Duodenal mucosa (tissue), 2 donors: ENCODE data around the gene C5AR1.

Source experiments
- H3K27ac ChIP-seq: one replicate; pipeline ENCODE4 v1.7.0; 2013; ENCODE audit warnings: low read depth, low read length
- H3K27me3 ChIP-seq, 2 donors: one replicate each; pipeline ENCODE4 v1.7.0; 2013; ENCODE audit warnings: low read length in 2 of 2, control low read depth in 1 of 2; ENCODE audit not compliant: insufficient read depth in 2 of 2, control insufficient read depth in 1 of 2
- H3K36me3 ChIP-seq, 2 donors: one replicate each; pipeline ENCODE4 v1.7.0; 2013; ENCODE audit warnings: low read length in 2 of 2, control low read depth in 1 of 2; ENCODE audit not compliant: insufficient read depth in 2 of 2, control insufficient read depth in 1 of 2
- H3K4me1 ChIP-seq, 2 donors: one replicate each; pipeline ENCODE4 v1.7.0; 2013; ENCODE audit warnings: low read length in 2 of 2, control low read depth in 1 of 2; ENCODE audit not compliant: insufficient read depth in 2 of 2, control insufficient read depth in 1 of 2
- H3K4me3 ChIP-seq, 2 donors: one replicate each; pipeline ENCODE4 v1.7.0; 2013; ENCODE audit warnings: low read length in 2 of 2, low read depth in 1 of 2
- H3K9ac ChIP-seq, 2 donors: one replicate each; pipeline ENCODE4 v1.7.0; 2013; ENCODE audit warnings: low read length in 2 of 2, low read depth in 1 of 2
- H3K9me3 ChIP-seq, 2 donors: one replicate each; pipeline ENCODE4 v1.7.0; 2013; ENCODE audit warnings: low read length in 2 of 2, control low read depth in 1 of 2; ENCODE audit not compliant: control insufficient read depth in 1 of 2

The C5AR1 gene

DNA sequence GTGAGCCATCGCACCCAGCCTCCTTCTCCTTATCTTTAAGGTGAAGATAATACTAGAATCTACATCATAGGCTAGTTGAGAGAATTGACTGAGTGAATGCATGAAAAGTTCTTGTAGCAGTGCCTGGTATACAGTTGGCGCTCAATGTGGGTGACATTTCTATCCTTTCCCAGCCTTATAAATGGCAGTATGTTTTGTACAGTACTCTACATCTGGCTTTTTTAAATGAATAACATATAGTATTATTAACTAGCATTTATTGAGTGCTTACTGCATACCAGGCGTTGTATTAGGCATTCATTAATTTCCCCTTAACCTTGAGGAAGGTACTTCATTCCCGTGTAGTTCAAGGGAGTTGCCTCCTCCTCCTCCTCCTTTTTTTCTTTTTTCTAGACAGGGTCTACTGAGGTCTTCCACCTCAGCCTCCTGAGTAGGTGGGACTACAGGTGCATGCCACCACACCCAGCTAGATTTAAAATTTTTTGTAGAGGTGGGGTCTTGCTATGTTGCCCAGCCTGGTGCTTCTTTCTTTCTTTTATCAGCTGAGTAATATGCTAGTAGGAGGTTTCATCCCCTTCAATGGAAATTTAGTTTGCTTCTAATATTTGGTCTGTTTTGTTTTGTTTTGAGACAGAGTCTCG, 2.8 kb downstream of the C5AR1 start:
- Histone ChIP-seq H3K27me3 (no peaks in the 10 kb centered on the region), H3K27ac (no peak overlapping the region), H3K9me3 (no peaks in the 10 kb centered on the region), H3K9ac (no peak overlapping the region), H3K4me1 (no peaks in the 10 kb centered on the region), H3K36me3 (no peaks in the 10 kb centered on the region), H3K4me3 (no peak overlapping the region)

DNA sequence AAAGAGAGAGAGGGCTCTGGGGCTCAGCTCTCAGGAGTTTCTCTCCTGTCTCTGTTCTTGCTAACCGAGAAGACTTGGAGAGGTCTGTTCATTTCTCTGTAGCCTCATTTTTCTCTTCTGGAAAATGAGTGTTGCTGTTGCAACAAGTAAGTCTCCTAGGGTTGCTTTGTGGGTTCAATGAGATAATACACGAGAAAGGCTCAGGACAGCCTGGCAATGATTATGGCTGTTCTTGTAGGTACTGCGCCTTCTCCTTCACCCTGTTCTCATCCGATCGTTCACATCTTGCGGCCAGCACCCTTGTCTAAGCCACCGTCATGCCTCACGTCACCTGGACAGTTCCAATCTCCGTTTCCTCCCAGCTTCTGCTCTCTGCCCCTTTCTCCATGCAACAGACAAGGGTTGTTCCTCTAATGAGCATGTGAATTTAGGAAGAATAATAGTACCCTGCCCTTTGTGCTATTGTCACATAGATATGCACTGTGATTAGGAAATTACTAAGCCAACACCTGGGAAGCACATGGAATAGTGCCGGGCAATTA, 4.2 kb downstream of the C5AR1 start:
- Histone ChIP-seq H3K36me3 (no peaks in the 10 kb centered on the region), H3K27ac (no peak overlapping the region), H3K4me3 (no peak overlapping the region), H3K9ac (no peak overlapping the region), H3K27me3 (no peaks in the 10 kb centered on the region), H3K9me3 (no peaks in the 10 kb centered on the region), H3K4me1 (no peaks in the 10 kb centered on the region)

DNA sequence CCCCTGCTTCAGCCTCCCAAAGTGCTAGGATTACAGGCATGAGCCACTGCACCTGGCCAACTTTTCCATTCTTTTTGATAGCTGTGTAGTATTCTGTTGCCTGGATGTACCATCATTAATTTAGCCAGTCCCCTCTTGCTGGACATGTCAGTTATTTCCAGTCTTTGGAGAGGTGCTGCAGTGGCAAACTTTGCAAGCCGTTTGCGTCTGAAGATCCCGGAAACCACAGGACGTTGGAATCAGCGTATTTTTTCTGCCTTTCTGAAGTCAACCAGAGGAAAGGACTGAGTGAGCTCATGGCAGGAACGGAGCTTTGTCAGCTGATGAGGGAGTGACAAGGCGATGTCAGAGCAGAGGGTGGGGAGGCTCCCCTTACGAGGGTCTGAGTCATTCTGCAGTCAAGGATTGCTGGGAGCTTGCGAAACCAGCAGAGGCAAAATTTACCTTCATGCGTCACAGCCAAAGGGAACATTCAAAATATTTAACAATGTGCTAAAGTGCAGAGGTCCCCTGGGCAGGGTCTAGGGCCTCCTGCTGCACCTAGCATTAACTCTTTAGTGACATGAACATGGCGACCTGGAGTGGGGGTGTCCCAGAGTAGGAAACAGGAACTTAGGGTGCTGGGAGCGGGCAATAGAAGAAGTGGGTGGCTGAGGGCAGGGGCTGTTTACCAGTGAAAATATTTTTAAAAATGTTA, 5.6 kb downstream of the C5AR1 start:
- Histone ChIP-seq H3K4me3 (no peak overlapping the region), H3K27ac (no peak overlapping the region), H3K27me3 (peaks cover 0 to 4% of the 10 kb centered on the region in 2 donors), H3K4me1 (no peaks in the 10 kb centered on the region), H3K9me3 (no peaks in the 10 kb centered on the region), H3K36me3 (no peaks in the 10 kb centered on the region), H3K9ac (no peak overlapping the region)

DNA sequence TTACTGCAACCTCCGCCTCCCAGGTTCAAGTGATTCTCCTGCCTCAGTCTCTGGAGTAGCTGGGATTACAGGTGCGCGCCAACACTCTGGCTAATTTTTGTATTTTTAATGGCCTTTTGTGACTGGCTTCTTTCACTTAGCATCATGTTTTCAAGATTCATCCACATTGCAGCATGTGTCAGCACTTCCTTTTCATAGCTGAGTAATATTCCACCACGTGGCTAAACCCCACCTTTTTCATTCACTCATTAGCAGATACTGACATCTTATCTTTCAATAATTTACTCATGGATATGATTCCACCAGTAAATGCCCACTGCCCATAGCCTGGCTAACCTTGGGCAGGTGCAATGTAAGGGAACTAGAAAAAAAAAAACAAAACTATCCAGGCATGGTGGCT, 6.9 kb downstream of the C5AR1 start:
- Histone ChIP-seq H3K36me3 (no peaks in the 10 kb centered on the region), H3K4me1 (no peaks in the 10 kb centered on the region), H3K9ac (no peak overlapping the region), H3K9me3 (no peaks in the 10 kb centered on the region), H3K4me3 (no peak overlapping the region), H3K27ac (no peak overlapping the region), H3K27me3 (peaks cover 0 to 4% of the 10 kb centered on the region in 2 donors)

DNA sequence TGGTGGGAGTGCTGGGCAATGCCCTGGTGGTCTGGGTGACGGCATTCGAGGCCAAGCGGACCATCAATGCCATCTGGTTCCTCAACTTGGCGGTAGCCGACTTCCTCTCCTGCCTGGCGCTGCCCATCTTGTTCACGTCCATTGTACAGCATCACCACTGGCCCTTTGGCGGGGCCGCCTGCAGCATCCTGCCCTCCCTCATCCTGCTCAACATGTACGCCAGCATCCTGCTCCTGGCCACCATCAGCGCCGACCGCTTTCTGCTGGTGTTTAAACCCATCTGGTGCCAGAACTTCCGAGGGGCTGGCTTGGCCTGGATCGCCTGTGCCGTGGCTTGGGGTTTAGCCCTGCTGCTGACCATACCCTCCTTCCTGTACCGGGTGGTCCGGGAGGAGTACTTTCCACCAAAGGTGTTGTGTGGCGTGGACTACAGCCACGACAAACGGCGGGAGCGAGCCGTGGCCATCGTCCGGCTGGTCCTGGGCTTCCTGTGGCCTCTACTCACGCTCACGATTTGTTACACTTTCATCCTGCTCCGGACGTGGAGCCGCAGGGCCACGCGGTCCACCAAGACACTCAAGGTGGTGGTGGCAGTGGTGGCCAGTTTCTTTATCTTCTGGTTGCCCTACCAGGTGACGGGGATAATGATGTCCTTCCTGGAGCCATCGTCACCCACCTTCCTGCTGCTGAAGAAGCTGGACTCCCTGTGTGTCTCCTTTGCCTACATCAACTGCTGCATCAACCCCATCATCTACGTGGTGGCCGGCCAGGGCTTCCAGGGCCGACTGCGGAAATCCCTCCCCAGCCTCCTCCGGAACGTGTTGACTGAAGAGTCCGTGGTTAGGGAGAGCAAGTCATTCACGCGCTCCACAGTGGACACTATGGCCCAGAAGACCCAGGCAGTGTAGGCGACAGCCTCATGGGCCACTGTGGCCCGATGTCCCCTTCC, 10.5 kb downstream of the C5AR1 start:
- peaks cover 0 to 3% of the 10 kb centered on the region in 2 donors for H3K4me1 ChIP-seq
- no peak overlapping the region for H3K9ac ChIP-seq
- peaks cover 0 to 4% of the 10 kb centered on the region in 2 donors for H3K27me3 ChIP-seq
- H3K9me3 ChIP-seq, result no peaks in the 10 kb centered on the region
- H3K27ac ChIP-seq, result no peak overlapping the region
- H3K36me3 ChIP-seq, result no peaks in the 10 kb centered on the region
- no peak overlapping the region for H3K4me3 ChIP-seq

DNA sequence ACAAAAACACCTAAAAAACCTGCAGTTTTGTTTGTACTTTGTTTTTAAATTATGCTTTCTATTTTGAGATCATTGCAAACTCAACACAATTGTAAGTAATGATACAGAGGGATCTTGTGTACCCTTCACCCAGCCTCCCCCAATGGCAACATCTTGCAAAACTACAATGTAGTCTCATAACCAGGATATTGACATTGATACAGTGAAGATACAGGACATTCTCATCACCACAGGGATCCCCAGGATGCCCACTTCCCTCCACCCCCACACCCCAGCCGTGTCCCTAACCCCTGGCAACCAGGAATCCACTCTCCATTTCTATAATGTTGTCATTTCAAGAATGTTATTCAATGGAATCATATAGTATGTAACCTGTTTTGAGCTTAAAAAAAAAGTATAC, 12.0 kb downstream of the C5AR1 start:
- no peak overlapping the region for H3K27ac ChIP-seq
- H3K9me3 ChIP-seq, result no peaks in the 10 kb centered on the region
- peaks cover 0 to 3% of the 10 kb centered on the region in 2 donors for H3K4me1 ChIP-seq
- H3K9ac ChIP-seq, result no peak overlapping the region
- no peaks in the 10 kb centered on the region for H3K36me3 ChIP-seq
- no peak overlapping the region for H3K4me3 ChIP-seq
- H3K27me3 ChIP-seq, result peaks cover 0 to 4% of the 10 kb centered on the region in 2 donors

DNA sequence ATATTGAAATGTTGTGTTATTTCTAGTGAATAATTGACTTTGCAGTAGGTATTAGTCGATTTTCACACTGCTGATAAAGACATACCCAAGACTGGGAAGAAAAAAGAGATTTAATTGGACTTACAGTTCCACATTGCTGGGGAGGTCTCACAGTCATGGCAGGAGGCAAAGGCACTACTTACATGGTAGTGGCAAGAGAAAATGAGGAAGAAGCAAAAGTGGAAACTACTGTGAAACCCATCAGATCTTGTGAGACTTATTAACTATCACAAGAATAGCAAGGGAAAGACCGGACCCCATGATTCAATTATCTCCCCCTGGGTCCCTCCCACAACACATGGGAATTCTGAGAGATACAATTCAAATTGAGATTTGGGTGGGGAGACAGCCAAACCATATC, 12.4 kb downstream of the C5AR1 start:
- Histone ChIP-seq H3K27me3 (peaks cover 0 to 4% of the 10 kb centered on the region in 2 donors), H3K4me1 (peaks cover 0 to 3% of the 10 kb centered on the region in 2 donors), H3K9ac (no peak overlapping the region), H3K27ac (no peak overlapping the region), H3K4me3 (no peak overlapping the region), H3K9me3 (no peaks in the 10 kb centered on the region), H3K36me3 (no peaks in the 10 kb centered on the region)

DNA sequence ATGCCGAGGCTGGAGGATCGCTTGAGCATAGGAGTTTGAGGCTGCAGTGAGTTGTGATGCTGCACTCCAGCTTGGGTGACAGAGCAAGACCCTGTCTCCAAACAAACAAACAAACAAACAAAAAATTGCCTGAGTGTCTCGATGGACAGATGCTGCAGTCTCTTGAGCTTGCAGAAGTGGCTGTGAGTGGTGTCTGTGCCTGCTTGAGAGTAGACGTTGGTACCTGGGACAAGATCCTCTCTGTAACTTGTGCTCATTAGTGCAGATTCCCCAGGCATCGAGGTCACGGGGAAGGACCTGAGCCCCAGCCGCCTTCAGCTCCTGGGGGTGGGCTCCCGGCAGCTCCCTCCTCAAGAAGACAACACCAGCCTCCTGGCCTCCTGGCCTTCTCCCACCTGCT, 13.7 kb downstream of the C5AR1 start:
- Histone ChIP-seq H3K27ac (peak overlapping the region; percentile 20), H3K9me3 (no peaks in the 10 kb centered on the region), H3K4me3 (no peak overlapping the region)

DNA sequence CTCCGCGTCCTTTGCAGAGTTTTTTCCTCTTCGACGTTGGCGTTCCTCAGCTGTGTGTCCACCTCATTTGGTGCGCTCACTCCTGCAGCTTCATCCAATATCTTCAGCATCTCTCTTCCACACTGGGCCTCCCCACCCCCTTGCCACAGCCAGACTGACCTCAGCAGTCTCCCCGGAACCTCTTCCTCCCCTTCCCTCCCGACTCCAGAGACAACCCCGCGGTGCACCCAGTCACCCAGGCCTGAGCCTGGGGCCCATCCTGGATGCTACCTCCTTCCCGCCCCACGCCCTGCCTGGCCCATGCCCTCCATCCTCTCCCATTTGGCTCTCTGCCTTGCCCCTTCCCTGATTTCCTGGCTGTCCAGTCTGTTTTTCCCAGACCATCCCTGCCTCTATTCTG, 14.2 kb downstream of the C5AR1 start:
- Histone ChIP-seq H3K4me3 (no peak overlapping the region), H3K36me3 (no peaks in the 10 kb centered on the region), H3K9ac (no peak overlapping the region), H3K9me3 (no peaks in the 10 kb centered on the region), H3K27ac (peak overlapping the region; percentile 11), H3K27me3 (peaks cover 0 to 4% of the 10 kb centered on the region in 2 donors), H3K4me1 (peaks cover 0 to 3% of the 10 kb centered on the region in 2 donors)

More for the DNA sequence above, 13.7 kb downstream of the C5AR1 start:
- Histone ChIP-seq H3K4me1 (peaks cover 0 to 3% of the 10 kb centered on the region in 2 donors), H3K9ac (no peak overlapping the region), H3K27me3 (peaks cover 0 to 4% of the 10 kb centered on the region in 2 donors), H3K36me3 (no peaks in the 10 kb centered on the region)
